ENCODE results near the gene NXPE2. TPM values are rescaled to one million over a fixed set of nuclear protein-coding genes. Genes with fewer than 3 reads are reported as not detected.

The NXPE2 gene
- 0.12 and 0.16 TPM in 2 replicates for total RNA-seq

DNA sequence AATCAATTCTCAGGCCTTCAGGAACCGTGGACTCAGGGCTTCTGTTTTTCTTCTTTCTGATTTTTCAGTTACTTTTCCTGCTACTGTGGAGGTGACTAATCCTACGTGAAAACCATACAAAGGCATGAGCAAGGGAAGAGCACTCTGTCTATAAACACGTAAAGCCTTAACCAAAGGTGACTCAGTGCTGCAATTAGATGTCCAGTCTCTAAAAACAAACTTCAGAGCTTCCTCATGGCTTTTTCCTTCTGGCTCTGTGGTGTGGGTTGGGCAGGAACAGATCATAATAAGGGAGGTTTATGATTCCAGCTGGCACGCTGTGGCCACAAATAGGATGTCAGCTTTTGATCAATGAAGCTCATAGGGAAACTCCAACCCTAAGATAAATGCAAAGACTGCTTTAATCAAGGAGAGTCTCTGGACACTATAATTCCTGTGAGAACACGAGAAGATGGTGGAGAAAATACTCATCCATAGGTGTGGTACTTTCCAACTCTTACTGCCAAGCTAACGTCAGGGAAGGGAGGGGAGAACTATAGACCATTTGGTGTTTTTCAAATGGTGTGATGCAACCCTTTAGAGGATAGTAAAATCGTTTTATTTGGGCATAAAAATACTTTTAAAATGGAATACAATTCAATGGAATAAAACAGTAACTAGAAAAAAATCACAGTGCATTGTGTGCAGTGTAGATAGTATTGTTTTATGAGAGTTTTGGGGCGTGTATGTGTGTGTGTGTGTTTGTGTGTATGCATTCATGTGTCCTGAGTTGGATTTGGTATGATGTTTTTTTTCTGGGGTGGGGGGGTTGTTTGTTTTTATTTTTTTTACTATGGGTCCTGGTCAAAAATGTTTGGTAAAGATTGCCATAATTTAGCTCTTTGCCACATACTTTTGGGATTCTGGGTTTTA, at the start of gene NXPE2:
Gene NXPE2 (plus strand): TSS at position 403 of the 912 bp plus-strand sequence. CDS start 49 bp downstream, at position 452.

Other genes with a start within 250 kb of the NXPE2 start
- gene REXO2, start 239.1 kb upstream of the NXPE2 start, total RNA-seq: 117 and 118 TPM in 2 replicates
- gene NXPE1, start 118.6 kb upstream of the NXPE2 start, total RNA-seq: not detected in 2 replicates
- not detected in 2 replicates for gene NXPE4, start 82.7 kb upstream of the NXPE2 start, total RNA-seq

All from hair follicle dermal papilla cell (primary cell).